HK-2 (cell line): Measurements from ENCODE around the gene MIF4GD.

Experiments used
- DNase-seq: peaks from one replicate; pipeline ENCODE4 v3.0.0-alpha.2; 2018; ENCODE audit not compliant: unreplicated experiment

Gene MIF4GD

DNA sequence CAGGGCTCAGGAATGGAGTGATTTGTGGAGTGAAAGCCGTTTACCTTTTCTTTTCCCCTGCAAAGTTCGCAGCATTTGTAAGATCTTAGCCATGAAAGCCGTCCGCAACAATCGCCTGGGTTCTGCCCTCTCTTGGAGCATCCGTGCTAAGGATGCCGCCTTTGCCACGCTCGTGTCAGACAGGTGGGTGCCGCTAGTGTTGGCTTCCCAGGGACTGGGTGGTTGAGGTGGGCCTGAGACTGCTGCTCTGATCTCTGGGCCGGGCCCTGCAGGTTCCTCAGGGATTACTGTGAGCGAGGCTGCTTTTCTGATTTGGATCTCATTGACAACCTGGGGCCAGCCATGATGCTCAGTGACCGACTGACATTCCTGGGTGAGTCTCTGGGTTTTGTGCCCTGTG lies 38.2 kb downstream of the MIF4GD start:
- DNase-seq = no peak

DNA sequence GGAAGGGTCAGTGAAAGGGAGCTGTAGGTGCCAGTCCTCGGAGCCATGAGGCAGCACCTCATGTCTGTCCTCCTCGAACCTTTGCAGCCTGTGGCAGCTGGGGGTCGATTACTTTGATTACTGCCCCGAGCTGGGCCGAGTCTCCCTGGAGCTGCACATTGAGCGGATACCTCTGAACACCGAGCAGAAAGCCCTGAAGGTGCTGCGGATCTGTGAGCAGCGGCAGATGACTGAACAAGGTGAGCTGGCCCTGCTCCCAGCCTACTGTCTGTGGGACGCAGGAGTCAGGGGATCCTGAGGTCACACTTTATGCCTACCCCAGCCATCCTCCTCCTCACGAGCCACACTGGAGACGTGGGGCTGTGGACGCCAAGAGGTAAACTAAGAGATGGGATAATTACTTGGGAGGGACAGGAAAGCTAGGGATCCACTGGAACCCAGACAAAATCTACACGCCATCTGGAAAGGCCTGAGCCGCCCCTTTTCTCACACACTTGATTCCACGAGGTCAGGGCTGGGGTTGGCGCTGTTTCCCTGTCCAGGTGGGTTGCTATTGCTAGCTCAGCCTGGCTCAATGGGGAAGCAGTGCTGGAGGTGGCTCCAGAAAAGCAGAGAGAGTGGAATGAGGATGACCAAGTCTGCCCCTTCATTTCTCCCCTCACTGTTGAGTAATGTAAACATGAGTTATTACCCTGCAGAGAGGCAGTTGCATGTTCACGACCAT lies 39.1 kb downstream of the MIF4GD start:
- DNase-seq = no peak

DNA sequence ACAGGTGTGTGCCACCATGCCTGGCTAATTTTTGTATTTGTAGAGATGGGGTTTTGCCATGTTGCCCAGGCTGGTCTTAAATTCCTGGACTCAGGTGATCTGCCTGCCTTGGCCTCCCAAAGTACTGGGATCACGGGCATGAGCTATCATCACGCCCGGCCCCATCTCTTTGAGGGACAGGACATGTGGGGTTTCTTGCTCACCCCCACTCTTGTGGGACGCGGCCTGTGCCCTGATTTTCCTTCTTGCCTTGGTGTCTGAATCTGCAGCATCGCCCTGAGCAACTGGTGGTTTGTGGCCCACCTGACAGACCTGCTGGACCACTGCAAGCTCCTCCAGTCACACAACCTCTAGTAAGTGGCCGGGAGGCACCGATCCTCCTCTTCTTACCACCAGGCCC lies 40.0 kb downstream of the MIF4GD start:
- DNase-seq = no peak

DNA sequence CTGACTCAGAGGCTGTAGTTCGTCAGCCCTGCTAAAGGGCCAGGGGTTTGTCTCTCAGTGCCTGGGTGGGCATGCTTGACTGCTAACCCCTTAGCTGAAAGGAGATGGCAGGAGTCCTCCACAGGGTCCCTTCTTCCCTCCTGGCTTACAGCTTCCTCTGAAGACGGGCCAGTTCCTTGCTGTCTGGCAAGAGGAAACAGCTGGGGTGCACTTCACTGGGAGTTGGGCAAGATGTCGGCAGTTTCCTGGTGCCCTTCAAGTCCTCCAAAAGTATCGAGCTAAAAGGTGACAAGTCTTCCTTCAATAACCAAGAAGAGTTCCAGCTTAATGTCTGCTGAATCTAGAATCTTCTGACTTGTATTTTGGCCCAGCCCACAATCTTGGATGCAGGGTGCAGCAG lies 42.2 kb downstream of the MIF4GD start:
- DNase-seq = no peak

DNA sequence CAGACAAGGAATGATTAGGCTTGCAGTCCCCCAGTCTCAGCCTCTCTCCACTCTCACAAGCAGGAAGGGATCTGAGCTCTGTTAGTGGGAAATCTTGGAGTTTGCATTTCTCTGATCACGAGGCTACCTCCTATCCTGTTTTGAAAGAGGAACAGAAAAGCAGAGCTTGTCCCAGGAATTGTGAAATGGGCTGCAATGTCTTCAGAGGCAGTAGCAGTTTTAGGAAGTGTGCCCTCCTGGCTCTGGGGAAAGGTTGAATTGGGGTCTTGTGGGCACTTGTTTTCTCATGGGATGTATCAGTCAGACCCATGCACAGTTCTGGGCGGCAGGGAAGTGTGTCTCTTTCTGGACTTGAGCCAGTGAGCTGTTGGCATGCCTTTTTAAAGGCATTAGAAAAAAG lies 42.7 kb downstream of the MIF4GD start:
- no peak for DNase-seq

DNA sequence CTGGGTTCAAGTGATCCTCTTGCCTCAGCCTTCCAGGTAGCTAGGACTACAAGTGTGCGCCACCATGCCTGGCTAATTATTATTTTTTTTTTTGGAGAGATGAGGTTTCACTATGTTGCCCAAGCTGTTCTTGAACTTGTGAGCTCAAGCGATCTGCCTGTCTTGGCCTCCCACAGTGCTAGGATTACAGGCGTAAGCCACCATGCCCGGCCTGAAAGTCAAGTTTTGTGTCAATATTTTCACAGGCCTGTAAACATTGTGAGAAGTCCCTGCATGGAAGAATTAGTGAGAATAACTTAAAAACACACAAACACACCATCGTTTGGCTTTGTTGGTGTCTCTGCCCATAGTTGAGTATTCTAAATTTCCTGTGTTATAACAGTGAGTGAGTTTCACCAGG lies 43.3 kb downstream of the MIF4GD start:
- DNase-seq = no peak

DNA sequence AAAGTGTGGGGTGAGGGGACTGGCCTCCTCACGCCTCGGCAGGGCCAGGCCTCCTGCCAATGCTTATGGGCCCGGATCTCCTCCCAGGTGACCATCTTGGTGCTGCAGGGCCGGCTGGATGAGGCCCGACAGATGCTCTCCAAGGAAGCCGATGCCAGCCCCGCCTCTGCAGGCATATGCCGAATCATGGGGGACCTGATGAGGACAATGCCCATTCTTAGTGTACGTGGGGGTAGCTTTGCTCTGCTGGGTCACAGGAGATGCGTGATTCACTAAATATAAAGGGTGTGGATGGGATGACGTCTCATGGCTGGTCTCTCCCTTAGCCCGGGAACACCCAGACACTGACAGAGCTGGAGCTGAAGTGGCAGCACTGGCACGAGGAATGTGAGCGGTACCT lies 46.0 kb downstream of the MIF4GD start:
- DNase-seq = no peak

DNA sequence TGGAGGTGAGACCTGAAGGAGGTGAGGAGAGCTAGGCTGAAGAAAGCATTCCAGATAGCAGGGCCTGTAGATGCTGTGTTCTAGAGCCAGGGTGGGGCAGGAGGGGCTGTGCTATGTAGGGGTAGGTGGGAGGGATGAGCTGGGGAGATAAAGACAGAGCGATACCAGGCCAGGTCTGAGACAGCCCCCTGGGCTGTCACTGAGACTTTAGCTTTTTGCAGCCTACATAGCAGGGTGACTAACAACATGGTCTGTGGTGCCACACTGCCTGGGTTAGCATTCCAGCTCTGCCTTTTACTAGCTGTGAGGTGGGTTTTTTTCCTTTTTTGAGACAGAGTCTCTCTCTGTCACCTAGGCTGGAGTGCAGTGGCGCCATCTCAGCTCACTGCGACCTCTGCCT lies 51.2 kb downstream of the MIF4GD start:
- DNase-seq = no peak

DNA sequence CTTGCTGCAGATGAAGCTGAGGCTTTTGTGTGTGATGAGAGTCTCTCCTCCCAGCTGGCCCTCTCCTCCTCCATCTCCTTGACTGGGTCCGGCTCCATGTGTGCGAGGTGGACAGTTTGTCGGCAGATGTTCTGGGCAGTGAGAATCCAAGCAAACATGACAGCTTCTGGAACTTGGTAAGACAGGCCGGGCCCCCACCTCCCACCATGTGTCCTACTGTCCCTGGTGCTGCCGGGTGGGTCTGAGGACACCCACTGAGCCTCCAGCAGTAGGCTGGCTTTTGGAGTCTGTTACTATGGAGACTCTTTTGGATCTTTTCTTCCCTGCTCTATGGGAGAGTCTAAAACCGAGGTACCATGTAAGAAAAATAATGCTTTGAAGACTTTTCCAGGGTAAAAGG lies 52.9 kb downstream of the MIF4GD start:
- no peak for DNase-seq
